Stimulated activated CD8-positive, alpha-beta memory T cell treated with anti-CD3 and anti-CD28 coated beads, Interleukin-4, amount 100 ng/mL, for 4 hours (primary cell): ENCODE results near the gene ZNF783.
"Not testable (repeated sequence)": the region's sequence is repeated elsewhere in the genome, so short reads cannot be mapped to it uniquely, and the experiment has no call there.

Experiments
- DNase-seq, 2 donors: peaks; one replicate each; pipeline ENCODE4 v3.0.0-alpha.2; 2020; ENCODE audit warnings: low read depth in 2 of 2, low spot score in 1 of 2

ZNF783 gene

GRCh38 chr7:149329265-149329664 is 67.3 kb downstream of the ZNF783 start:
- DNase-seq = no peak

- DNase-seq = no peak
Observed at GRCh38 chr7:149329766-149330334, 67.9 kb downstream of the ZNF783 start.

- no peak for DNase-seq
Observed at GRCh38 chr7:149330914-149331567, 69.0 kb downstream of the ZNF783 start.

GRCh38 chr7:149332602-149333320 is 70.8 kb downstream of the ZNF783 start:
- DNase-seq = not testable (repeated sequence)

GRCh38 chr7:149333321-149333717 is 71.3 kb downstream of the ZNF783 start:
- DNase-seq = no peak

- no peak for DNase-seq
Observed at GRCh38 chr7:149334219-149334618, 72.2 kb downstream of the ZNF783 start.
